GM19328 (cell line): ENCODE data around the gene ETV6.

ENCODE experiments used
- ATAC-seq: cut with Tn5 transposase; IDR thresholded peaks from one replicate; pipeline ENCODE4 v1.9.1; 2021; ENCODE audit warnings: mild to moderate bottlenecking, moderate library complexity; ENCODE audit not compliant: unreplicated experiment

The ETV6 gene

DNA sequence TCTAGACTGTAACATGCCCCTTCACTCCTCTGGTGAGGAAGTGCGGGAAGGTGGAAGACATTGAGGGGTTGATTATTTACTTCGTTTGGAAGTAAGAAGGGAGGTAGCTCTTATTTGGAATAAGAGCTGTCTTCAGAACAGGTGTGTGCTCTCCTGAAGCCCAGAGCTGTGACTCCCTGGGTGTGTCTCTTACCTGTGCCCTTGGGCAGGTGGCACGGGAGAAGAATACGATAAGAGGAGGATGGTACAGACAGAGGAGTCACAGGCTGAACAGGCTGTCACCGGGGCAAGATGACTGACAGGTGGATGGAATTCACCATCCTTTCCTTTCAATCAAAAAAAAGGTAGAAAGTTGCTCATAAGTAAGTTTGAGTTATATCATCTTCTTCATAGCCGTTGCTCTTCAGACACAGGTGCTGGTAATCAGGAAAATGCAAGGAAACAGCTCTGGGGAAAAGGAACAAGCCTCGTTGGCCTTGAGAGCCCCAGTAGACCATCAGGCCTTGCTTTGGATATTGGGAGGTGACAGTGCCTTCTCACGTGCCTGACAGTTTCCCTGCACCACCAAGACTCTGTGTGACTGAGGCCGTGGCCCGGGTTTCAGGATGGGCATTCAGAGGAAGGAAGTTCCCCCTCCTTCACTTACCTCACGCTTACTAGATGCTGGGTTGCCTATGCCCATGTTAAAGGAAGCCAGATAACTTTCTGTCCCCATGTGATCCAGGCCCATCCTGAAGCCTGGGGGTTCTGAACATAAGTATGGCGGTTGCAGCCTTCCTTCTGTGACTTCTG lies 120.4 kb downstream of the ETV6 start:
- no peak for ATAC-seq

DNA sequence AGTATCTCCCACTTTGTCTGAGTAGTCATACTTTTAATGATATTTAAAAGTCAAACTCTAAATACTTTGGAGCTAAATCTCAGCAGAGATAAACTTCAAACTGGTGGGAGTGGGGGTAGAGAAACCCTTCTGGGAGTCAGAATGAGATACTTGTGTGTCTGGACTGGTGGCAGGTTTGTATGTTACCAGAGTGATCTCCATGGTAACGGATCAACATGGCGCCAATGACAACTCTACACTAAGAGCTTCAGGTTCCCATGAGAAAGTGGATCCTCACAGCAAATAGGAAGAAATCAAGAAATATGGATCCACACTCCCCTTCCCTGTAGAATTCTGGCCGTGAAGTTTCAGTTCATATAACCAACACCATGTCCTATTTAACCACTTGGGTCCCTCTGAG lies 121.9 kb downstream of the ETV6 start:
- no peak for ATAC-seq

DNA sequence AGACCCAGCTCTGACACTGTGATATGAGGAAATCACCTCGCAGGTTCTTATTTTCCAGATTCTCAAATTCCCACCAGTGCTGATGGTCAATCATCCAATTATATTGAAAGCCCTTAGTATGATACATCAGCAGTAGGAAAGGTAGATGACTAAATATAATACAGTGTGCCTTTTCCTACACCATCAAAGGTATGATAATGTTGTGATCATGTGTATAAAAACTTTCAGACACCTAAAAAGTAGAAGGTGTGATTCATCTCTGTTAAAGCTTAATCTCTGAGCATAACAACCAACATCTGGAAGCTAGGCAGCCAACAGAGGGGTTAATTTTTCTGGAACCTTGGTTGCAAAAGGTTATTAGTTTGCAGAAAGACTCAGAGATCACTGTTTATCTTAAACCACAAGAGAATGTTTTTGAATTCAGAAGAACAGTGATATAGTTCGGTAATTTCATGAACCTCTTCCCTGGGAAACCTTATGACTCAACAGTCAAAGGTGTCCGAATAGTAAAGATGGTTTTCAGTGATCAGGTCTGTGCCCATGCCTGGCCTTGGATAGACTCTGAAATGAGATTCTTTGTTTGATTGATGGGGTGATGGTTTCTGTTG lies 122.5 kb downstream of the ETV6 start:
- ATAC-seq = no peak

DNA sequence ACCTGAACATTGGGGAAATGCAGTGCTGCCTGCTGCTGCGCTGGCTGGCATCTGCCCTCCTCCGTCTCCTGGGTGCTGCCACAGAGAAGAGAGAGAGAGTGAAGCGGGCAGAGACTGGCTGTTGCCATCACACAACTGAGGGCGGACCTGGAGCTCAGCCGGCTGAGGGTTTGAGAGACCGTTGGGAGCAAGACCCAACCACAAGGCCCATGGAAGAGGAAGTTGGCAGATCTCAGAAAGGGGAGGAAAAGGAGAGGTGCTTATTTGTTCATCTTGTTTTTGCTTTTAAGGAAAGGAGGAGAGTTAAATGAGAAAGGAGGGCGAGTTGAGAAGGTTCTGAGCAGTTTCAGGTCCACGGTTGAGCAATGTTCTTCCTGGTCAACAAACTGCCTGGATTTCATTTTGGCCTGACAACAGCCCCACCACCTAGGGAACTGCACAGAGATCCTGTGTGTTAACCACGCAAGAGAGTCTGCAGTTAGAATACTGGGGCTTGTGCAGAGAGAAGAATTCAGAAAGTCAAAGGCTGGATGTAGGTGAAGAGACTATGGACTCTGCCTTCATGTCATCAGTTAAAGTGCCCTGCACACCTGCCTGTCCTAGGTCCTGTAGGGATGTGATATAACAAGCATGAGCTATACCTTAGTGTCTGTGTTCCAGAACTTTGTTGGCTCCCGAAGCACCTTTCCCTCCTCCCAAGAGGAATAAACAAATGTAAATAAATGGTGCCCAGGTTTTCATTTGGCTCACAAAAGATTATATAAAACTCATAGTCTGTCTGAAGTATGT lies 124.6 kb downstream of the ETV6 start:
- ATAC-seq = no peak

DNA sequence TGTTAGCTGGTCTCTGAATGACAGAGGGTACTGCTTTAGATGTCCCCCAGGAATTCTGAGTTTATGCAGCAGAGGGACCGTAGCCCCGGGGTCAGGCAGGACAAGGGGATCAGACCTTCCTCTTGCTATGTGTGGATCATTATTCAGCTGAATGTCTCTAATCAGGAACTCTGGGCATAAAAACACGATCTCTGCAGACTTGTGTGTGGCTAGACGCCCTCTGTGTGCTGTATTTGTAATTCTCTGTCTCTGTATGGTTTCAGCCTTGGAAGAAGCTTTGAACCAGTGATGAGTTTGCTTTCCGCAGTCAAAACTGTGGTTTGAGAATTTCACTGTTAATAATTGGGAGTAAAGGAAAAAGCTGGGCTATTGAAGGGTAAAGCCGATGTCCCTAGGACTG lies 125.3 kb downstream of the ETV6 start:
- ATAC-seq = no peak

DNA sequence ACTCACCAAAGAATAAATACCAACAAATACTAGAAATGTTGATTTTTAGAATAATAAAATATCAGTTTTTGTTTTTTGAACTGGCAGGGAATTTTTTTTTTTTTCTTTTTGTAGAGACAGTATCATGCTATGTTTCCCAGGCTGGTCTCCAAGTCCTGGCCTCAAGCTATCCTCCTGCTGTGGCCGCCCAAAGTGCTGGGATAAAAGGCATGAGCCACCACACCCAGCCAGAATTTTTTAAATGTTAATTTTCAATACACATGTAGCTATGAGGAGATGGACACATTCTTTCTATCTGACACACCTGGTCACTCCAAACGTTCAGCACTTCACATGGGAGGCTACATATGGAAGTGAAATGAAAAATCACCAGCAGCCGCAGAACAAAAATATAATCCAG lies 126.8 kb downstream of the ETV6 start:
- ATAC-seq = no peak

DNA sequence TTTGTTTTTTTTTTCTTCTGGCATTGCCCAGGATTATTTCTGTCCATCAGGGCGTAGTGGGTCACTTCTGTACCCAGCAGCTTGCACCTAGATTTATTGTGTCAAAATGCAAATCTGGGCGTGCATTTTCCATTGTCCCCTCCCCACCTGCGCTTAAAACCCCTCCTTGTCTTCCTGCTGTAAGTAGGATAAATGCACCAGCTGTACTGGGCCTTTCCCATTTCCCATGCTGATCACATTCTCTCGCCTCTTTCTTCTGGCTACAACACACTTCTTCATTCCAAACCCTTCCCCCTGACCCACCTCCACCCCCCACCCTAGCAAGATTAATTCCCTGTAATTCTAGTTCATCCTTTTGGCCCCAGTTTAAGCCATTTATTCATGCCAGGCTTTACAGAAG lies 128.0 kb downstream of the ETV6 start:
- ATAC-seq = no peak

DNA sequence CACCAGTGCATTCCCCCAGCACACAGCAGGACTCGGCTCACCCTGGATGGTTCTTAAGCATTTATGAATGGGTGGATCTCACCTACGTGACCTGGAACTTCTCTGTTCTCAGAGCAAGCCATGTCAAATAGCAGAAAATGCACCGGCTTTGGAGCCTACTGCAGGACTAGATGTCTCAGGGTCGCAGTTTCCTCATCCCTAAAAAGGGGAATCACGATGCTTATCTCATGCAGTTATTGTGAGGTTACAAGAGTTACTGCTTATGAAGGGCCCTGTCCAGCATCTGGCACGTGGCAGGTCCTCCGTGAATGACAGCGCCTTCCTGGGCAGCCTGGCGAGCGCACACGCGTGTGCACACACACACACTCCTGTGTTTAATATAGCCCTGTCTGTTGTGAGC lies 128.5 kb downstream of the ETV6 start:
- no peak for ATAC-seq

DNA sequence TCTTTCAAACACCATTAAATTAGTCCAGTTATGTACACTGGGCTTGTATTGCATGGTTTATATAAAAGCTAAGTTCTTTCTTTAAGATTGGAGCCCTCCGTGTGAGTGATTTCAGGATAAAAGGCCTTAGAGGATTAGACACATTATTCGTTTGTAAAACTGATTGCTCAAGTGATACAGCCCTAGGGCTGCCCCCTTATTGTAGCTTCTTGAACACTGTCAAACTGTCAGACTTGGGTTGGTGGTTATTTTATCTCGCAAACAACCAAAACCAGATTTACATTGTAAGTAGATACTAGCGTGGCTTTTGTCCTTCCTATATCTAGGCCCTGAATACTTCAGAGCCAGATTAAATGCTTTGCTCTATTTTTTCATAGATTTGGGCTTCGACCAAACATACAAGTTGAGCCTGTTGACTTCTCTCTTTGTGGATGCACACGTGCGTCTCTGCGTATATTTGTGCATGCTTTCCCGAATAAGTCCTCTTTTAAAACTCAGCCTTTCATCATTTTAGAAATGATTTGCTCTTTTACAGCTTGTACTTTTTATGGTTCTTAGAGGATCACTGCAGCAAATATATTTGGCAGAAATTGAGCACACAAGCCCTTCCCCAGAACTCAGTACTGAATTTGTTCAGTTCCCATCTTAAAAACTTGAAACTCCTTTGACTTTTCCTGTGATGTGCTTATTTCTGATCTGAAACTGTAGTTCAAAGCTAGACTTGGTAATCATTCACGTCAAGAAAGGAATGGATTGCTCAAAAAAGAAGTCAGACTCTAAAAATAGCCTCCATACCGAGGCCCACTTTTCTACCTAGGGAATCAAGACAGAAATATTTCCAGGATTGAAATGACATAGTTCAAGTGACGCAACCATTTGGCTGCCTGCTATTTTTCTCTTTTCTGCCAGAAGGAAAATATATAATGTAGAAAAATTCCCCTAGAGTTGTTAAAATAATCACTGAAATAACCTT lies 129.5 kb downstream of the ETV6 start:
- no peak for ATAC-seq

DNA sequence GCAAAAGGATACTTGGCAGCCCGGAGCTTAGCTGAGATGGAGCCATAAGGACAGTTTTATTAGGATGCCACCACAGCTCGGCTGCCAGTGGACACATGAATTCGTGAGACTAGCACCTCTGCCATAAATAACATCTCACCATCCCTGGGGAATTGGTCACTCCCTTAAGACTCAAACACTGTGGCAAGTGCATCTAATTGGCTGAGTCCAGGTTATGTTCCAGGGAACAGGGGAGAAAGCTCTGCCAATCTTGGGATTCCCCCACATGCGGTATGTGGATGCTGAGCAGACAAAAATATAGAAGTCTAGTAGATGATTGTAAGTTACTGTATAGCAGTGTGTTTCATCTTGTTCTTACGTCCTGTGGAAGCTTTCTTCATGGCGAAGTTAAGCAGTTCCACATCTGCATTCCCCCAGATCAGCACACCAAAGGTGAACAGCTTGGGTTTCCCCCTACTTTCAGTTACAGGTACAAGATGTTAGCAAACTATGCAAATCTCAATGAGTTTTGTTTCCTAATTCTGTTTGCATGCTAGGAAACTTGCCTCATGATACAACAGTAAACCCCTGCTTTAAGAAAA lies 131.1 kb downstream of the ETV6 start:
- ATAC-seq = peak; percentile 79

DNA sequence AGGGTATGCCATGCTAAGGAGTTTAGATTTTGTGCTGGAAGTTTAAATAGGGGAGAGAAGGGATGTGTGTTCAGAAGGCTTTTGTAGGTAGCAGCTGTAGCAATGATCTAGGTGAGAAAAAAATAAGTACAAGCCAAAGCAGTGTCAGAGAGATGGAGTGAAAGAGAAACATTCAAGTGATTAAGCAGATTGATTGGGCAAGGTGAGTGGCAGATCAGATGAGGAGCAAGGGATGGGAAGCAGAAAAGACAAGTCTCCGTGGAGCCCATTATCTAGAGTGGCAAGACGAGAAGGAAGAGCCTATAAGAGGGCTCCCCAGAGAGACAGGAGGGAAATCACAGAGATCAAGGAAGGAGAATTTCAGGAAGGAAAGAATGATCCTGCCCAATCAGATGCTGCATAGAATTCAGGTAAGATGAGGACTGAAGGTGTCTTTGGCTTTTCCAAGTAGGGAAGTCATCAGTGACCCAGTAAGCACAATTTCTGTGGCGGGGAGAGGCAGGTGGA lies 133.5 kb downstream of the ETV6 start:
- no peak for ATAC-seq

DNA sequence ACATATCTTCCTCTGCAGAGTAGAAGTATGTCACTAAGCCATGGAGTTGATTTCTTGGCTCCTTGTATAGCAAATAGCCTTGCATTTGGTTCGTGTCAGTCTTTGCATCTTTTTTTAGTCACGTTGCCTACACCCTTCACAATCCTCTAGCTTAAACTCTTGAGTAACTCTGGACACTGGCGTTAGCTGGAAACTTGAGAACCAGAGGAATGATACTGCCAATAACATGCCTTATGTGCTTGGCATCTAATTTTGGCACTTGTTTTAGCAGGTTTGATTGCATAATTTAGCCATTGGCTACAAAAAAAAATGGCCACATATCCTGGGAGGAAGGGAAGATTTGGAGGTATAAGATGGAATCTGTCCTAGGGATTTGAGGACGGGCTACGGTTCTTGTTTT lies 136.2 kb downstream of the ETV6 start:
- ATAC-seq = no peak

DNA sequence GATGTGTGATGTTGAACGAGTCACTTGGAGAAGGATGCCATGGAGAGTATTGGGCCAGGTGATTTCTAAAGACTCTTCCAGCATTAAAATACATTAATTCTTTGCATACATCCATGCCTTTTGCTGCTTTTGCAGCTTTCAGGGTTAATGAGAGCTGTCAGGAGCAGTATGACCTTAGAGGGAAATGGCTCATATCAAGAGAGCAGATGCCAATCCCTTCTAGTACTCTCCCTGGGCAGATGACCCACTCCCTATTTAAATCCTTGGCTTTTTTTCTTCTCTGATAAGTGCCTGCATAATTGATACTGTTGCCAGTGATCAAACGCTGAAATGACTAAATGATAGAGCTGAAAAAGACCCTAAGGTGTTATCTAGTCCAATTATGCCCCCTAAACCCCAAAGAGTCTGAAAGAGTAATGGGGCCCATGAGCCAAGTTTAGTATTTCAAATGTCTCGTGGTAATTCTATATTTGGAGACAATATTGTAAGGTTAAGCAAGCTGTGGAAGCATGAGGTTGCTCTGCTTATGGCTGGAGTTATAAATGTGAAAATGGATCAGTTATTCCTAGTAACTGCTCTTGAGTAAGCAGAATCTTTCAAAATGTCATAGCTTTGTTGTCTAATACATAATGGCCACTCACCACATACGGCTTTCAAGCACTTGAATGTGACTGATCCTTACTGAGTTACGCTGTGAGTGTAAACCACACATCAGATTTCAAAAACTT lies 137.3 kb downstream of the ETV6 start:
- ATAC-seq = no peak

DNA sequence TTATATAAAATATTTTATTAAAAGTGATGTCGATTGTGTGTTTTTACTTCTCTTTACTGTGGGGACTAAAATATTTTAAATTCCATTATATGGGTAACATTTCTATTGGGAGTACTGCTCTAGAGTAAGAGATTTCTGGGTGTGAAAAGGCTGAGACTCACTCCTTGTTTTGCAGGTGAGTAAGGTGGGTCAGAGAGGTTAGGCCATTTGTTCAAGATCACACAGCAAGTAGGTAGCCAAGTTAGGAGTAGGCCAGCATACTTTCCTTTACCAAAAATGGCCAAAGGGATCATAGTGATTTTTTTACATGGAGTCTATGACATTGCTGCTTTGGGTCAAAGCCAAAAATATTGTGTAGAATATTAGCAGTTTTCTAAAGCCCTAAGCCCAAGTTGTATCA lies 138.0 kb downstream of the ETV6 start:
- ATAC-seq = no peak

DNA sequence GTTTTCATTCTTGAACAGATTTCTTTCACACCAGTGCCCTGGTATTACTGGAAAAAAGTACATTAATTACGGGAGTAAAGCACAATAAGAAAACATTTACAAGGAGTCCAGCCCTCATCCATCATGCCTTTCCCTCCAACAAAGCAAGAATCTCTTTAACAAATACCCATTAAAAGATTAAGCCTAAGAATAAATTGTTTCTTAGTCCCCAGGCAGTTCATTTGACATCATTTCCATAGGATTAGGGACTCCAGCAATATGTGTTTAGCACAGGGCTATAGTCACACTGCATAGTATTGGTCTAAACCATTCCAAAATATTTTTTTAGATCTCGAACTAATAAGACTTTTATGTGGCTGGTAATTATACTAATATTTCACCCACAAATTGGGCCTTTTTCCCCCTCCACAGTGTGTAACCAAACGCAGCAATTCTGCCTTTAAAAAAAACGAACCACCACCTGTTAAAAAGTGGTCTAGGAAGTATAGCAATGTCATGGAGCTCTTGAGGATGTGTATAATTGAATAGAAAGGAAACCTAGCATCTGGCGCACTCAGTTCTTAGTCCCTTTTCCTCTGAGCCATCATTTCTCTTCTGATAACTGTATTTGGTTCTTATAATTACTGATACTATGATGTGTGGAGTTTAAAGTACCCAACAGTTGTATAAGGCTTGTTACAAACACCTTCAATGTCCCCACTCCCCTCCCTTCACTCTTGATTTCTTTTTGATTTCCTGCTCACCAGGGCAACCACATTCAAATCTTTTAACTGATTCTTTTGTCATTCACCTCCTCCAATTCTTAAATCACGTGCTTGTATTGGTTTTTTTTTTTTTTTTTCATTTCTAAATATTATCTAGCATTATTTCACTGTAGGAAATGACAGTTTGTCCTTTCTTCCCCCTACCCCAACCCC lies 138.7 kb downstream of the ETV6 start:
- no peak for ATAC-seq

DNA sequence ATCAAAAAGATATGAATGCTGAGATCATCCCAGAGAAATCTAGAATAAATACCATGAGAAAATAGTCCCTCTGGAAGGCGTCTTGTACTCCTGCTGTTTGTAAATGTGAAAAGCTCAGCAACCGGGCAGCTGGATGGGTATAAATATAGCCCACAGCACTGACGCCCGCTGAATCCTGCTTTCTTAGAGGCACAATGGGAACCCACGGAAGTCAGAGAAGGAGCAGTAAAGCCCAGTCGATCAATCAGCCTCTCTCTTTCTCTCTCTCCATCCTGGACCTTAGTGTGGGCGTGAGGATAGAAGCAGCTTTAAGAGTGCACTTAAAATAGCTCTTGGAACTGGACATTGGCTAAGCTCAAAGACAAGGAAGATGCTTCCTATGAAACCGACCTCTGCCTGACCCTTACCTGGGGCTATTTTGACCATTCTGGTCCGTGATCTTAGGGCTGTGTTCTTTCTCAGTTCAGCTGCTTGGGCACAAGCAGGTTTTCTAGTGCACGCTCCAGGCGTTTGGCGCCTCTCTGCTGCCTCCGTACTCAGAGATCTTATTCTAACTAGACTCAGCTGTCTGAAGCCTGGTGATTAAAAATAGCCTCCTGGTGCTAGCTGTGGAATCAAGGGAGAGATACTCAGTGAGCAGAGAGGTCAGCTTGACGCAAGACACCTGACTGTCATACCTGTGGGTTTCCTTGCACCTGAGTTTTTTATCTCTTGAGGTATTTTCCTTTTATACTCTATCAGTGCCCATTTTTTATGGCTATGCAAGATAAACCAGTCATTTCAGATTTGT lies 144.6 kb downstream of the ETV6 start:
- no peak for ATAC-seq

DNA sequence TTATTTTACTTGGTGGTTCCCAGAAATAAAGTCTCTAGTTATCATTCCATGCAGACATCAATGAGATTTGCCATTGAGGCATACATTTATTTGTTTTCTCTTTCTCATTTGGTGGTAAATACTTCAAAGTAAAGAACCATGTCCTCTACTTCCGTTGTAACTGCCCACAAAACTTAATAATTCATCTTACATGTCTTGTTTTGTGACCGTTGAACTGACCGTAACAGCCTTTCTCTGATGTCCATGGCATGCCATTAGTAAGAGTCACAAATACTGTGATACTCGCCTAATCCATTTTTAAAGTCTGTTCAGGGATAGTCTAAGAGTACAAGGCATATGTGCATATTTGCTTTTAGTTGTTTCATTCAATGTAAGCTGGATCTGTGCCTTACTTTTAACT lies 145.3 kb downstream of the ETV6 start:
- no peak for ATAC-seq
